A673 (cell line): ENCODE measurements around the gene SORCS1.

Experiments used
- EZH2 ChIP-seq: fragments of 200-600 bp; sonication (generic); IDR thresholded peaks from 2 replicates; pipeline ENCODE4 v1.6.1; 2017; ENCODE audit warnings: borderline replicate concordance, low read depth, mild to moderate bottlenecking, mixed read lengths, antibody characterized with exemption, low read length; ENCODE audit not compliant: poor library complexity, severe bottlenecking
- TF ChIP-seq, protein P1 (sequence below): fragments of 300-800, 200-600 bp; sonication (generic); conservative IDR thresholded peaks from 2 replicates; pipeline ENCODE4 v1.5.1; 2017; ENCODE audit warnings: low read depth, mild to moderate bottlenecking, antibody characterized with exemption, low read length, moderate library complexity, mixed read lengths

- TF ChIP-seq, protein P1, sequence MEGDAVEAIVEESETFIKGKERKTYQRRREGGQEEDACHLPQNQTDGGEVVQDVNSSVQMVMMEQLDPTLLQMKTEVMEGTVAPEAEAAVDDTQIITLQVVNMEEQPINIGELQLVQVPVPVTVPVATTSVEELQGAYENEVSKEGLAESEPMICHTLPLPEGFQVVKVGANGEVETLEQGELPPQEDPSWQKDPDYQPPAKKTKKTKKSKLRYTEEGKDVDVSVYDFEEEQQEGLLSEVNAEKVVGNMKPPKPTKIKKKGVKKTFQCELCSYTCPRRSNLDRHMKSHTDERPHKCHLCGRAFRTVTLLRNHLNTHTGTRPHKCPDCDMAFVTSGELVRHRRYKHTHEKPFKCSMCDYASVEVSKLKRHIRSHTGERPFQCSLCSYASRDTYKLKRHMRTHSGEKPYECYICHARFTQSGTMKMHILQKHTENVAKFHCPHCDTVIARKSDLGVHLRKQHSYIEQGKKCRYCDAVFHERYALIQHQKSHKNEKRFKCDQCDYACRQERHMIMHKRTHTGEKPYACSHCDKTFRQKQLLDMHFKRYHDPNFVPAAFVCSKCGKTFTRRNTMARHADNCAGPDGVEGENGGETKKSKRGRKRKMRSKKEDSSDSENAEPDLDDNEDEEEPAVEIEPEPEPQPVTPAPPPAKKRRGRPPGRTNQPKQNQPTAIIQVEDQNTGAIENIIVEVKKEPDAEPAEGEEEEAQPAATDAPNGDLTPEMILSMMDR = no peak
- no peak for TF ChIP-seq EZH2
These were observed 190.8 kb downstream of the SORCS1 start for GRCh38 chr10:106973716-106974115.
